DMS153 treated with DMSO at 0.1 percent for 48 hours (cell line): ENCODE measurements around the gene MAP4.
"Not testable (repeated sequence)": the region's sequence is repeated elsewhere in the genome, so short reads cannot be mapped to it uniquely, and the experiment has no call there.

Experiments
- DNase-seq: peaks from one replicate; lab custom pipeline; 2025; ENCODE audit not compliant: unreplicated experiment; lab: John Stamatoyannopoulos, UW

MAP4 gene

GRCh38 chr3:48014358-48014757, 1.9 kb downstream of the MAP4 start:
- no peak for DNase-seq

- DNase-seq = no peak
Observed at GRCh38 chr3:48013288-48013980, 2.8 kb downstream of the MAP4 start.

- DNase-seq = no peak
Observed at GRCh38 chr3:48012659-48013058, 3.6 kb downstream of the MAP4 start.

GRCh38 chr3:48008066-48008465, 8.2 kb downstream of the MAP4 start:
- not testable (repeated sequence) for DNase-seq

GRCh38 chr3:48007361-48007760, 8.9 kb downstream of the MAP4 start:
- not testable (repeated sequence) for DNase-seq

- DNase-seq = not testable (repeated sequence)
Observed at GRCh38 chr3:48006794-48007193, 9.4 kb downstream of the MAP4 start.

GRCh38 chr3:48004694-48005093, 11.5 kb downstream of the MAP4 start:
- DNase-seq = no peak

GRCh38 chr3:48002787-48003186, 13.4 kb downstream of the MAP4 start:
- no peak for DNase-seq

- no peak for DNase-seq
Observed at GRCh38 chr3:48001991-48002390, 14.2 kb downstream of the MAP4 start.

- no peak for DNase-seq
Observed at GRCh38 chr3:48000212-48000611, 16.0 kb downstream of the MAP4 start.

- DNase-seq = no peak
Observed at GRCh38 chr3:47996440-47996839, 19.8 kb downstream of the MAP4 start.

- no peak for DNase-seq
Observed at GRCh38 chr3:47994180-47994579, 22.0 kb downstream of the MAP4 start.

- no peak for DNase-seq
Observed at GRCh38 chr3:47991341-47991740, 24.9 kb downstream of the MAP4 start.

GRCh38 chr3:47989981-47990440, 26.2 kb downstream of the MAP4 start:
- DNase-seq = peak; percentile 2

GRCh38 chr3:47985381-47985780, 30.8 kb downstream of the MAP4 start:
- DNase-seq = no peak

GRCh38 chr3:47984075-47984728, 32.0 kb downstream of the MAP4 start:
- no peak for DNase-seq

- no peak for DNase-seq
Observed at GRCh38 chr3:47980795-47981194, 35.4 kb downstream of the MAP4 start.

GRCh38 chr3:47979070-47979469, 37.1 kb downstream of the MAP4 start:
- DNase-seq = no peak

GRCh38 chr3:47978386-47978785, 37.8 kb downstream of the MAP4 start:
- DNase-seq = no peak

- DNase-seq = no peak
Observed at GRCh38 chr3:47976135-47976732, 40.0 kb downstream of the MAP4 start.

GRCh38 chr3:47974974-47975470, 41.2 kb downstream of the MAP4 start:
- no peak for DNase-seq

- no peak for DNase-seq
Observed at GRCh38 chr3:47971081-47971480, 45.1 kb downstream of the MAP4 start.
